CD8-positive, alpha-beta memory T cell (primary cell): ENCODE results near the gene CHMP4B. TPM values are rescaled to one million over a fixed set of nuclear protein-coding genes. Genes with fewer than 3 reads are reported as not detected.

Experiments
- CTCF ChIA-PET: fragments of 350-600 bp; sonication (Branson Sonifier 250); formaldehyde crosslinking; loops from one replicate; lab custom pipeline; 2021; ENCODE audit warnings: antibody characterized with exemption; lab: Charles Lee
- POLR2A ChIA-PET: fragments of 350-600 bp; sonication (Branson Sonifier 250); formaldehyde crosslinking; loops from one replicate; lab custom pipeline; 2021; ENCODE audit warnings: antibody characterized with exemption; lab: Charles Lee
- DNase-seq, 5 donors: peaks; one replicate each; pipeline versions ENCODE4 v3.0.0 to v3.0.0-alpha.2; 2020 to 2022; ENCODE audit warnings: mixed read lengths in 1 of 5
- H3K27ac ChIP-seq: one replicate; pipeline ENCODE4 v1.7.0; 2013; ENCODE audit warnings: low read depth, mild to moderate bottlenecking, low read length, moderate library complexity
- H3K27me3 ChIP-seq: 2 replicates; pipeline ENCODE4 v1.7.0; 2013; ENCODE audit warnings: low read length, mild to moderate bottlenecking; ENCODE audit not compliant: insufficient read depth, poor library complexity, severe bottlenecking
- H3K36me3 ChIP-seq: 2 replicates; pipeline ENCODE4 v1.7.0; 2013; ENCODE audit warnings: mild to moderate bottlenecking, low read length, moderate library complexity; ENCODE audit not compliant: insufficient read depth
- H3K4me1 ChIP-seq: 2 replicates; pipeline ENCODE4 v1.7.0; 2013; ENCODE audit warnings: mild to moderate bottlenecking, low read length, moderate library complexity; ENCODE audit not compliant: insufficient read depth
- H3K4me3 ChIP-seq: 2 replicates; pipeline ENCODE4 v1.7.0; 2013; ENCODE audit warnings: mild to moderate bottlenecking, low read length
- H3K9me3 ChIP-seq: 2 replicates; pipeline ENCODE4 v1.7.0; 2013; ENCODE audit warnings: mild to moderate bottlenecking, low read length
- H3K27ac Mint-ChIP-seq, 8 donors: one replicate each; pipeline ENCODE4 v1.8.0; 2020 to 2021; ENCODE audit warnings: mixed read lengths in 8 of 8, mild to moderate bottlenecking in 6 of 8, inconsistent platforms in 3 of 8, moderate library complexity in 3 of 8
- H3K27me3 Mint-ChIP-seq, 2 donors: one replicate each; pipeline ENCODE4 v1.8.0; 2020 to 2021; ENCODE audit warnings: mixed read lengths in 2 of 2, mild to moderate bottlenecking in 1 of 2, moderate library complexity in 1 of 2
- H3K36me3 Mint-ChIP-seq, 3 donors: one replicate each; pipeline ENCODE4 v1.8.0; 2020 to 2021; ENCODE audit warnings: mixed read lengths in 3 of 3, inconsistent platforms in 1 of 3, mild to moderate bottlenecking in 1 of 3
- H3K4me1 Mint-ChIP-seq, 3 donors: one replicate each; pipeline ENCODE4 v1.8.0; 2020 to 2021; ENCODE audit warnings: mixed read lengths in 3 of 3, inconsistent platforms in 1 of 3, mild to moderate bottlenecking in 1 of 3
- H3K4me3 Mint-ChIP-seq, 7 donors: one replicate each; pipeline ENCODE4 v1.8.0; 2020 to 2021; ENCODE audit warnings: mixed read lengths in 7 of 7, mild to moderate bottlenecking in 6 of 7, moderate library complexity in 4 of 7, inconsistent platforms in 2 of 7
- H3K9me3 Mint-ChIP-seq, 5 donors: one replicate each; pipeline ENCODE4 v1.8.0; 2020 to 2022; ENCODE audit warnings: mixed read lengths in 5 of 5, mild to moderate bottlenecking in 3 of 5, moderate library complexity in 2 of 5, inconsistent platforms in 1 of 5
- polyA plus RNA-seq: library from polyadenylated mRNA; unstranded; fragments of 300-500 nt; fragmentation: Illumina TruSeq; gene quantifications from one replicate; pipeline ENCODE4 v1.2.3, GENCODE V29; 2021
- total RNA-seq, 2 experiments: library from RNA; stranded (reverse); gene quantifications; one replicate each; pipeline ENCODE4 v1.2.3, GENCODE V29; 2021

Gene CHMP4B
- total and polyA plus RNA-seq, 3 experiments from 2014 or later: 5.7 to 79.9 (median 78.3) TPM

DNA sequence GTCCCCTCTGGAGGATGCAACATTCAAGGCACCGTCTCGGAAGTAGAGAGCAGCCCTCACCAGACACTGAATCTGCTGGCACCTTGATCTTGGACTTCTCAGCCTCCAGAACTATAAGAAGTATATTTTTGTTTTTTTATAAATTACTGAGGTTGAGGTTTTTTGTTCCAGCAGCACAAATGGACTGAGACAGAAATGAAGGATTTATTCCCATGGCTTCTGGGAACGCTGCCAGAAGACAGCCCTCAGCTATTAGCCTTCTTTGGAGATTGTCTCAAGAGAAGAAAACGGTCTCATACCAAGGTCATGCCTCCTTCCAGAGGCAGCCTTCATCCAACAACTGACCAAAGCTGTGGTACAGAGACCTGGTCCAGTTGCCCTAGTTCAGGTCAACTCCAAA is 85.4 kb downstream of the CHMP4B start:
- POLR2A ChIA-PET: no interaction called here
- peaks cover 11 to 29% of the 10 kb centered on the region in 2 donors for H3K27me3 Mint-ChIP-seq
- H3K36me3 ChIP-seq: no peaks in the 10 kb centered on the region
- DNase-seq: no peak
- H3K27ac ChIP-seq: no peak overlapping the region
- peaks cover 0 to 5% (median 0%) of the 10 kb centered on the region in 5 donors for H3K9me3 Mint-ChIP-seq
- no peaks in the 10 kb centered on the region for H3K9me3 ChIP-seq
- CTCF ChIA-PET: interaction anchor here (0.9 kb wide), 1 partner anchor 19 kb away, joined by 3 read pairs; no protein-coding TSS in a partner anchor
- H3K27ac Mint-ChIP-seq: no peak overlapping the region
- no peaks in the 10 kb centered on the region for H3K4me1 ChIP-seq
- H3K4me1 Mint-ChIP-seq: no peaks in the 10 kb centered on the region
- H3K36me3 Mint-ChIP-seq: no peaks in the 10 kb centered on the region
- no peak overlapping the region for H3K4me3 Mint-ChIP-seq
- H3K27me3 ChIP-seq: no peaks in the 10 kb centered on the region
- no peak overlapping the region for H3K4me3 ChIP-seq

GRCh38 chr20:33897313-33897912 is 86.3 kb downstream of the CHMP4B start:
- H3K27ac ChIP-seq: no peak overlapping the region
- H3K36me3 Mint-ChIP-seq: no peaks in the 10 kb centered on the region
- H3K27me3 Mint-ChIP-seq: peaks cover 14 to 34% of the 10 kb centered on the region in 2 donors
- H3K9me3 ChIP-seq: no peaks in the 10 kb centered on the region
- peaks cover 0 to 4% (median 0%) of the 10 kb centered on the region in 5 donors for H3K9me3 Mint-ChIP-seq
- no peak overlapping the region for H3K4me3 ChIP-seq
- ChIA-PET CTCF (interaction anchor here (0.9 kb wide), 1 partner anchor 18 kb away, joined by 3 read pairs; no protein-coding TSS in a partner anchor), POLR2A (no interaction called here)
- no peaks in the 10 kb centered on the region for H3K27me3 ChIP-seq
- no peak for DNase-seq
- H3K36me3 ChIP-seq: no peaks in the 10 kb centered on the region
- no peaks in the 10 kb centered on the region for H3K4me1 Mint-ChIP-seq
- peak overlapping the region in 1 of 8 donors; percentile 47 for H3K27ac Mint-ChIP-seq
- H3K4me3 Mint-ChIP-seq: no peak overlapping the region
- no peaks in the 10 kb centered on the region for H3K4me1 ChIP-seq

GRCh38 chr20:33899106-33899505 is 88.0 kb downstream of the CHMP4B start:
- Histone ChIP-seq H3K27ac (no peak overlapping the region), H3K4me1 (no peaks in the 10 kb centered on the region), H3K9me3 (no peaks in the 10 kb centered on the region), H3K36me3 (no peaks in the 10 kb centered on the region), H3K27me3 (no peaks in the 10 kb centered on the region), H3K4me3 (no peak overlapping the region)
- no peak overlapping the region for H3K27ac Mint-ChIP-seq
- no peaks in the 10 kb centered on the region for H3K9me3 Mint-ChIP-seq
- DNase-seq: no peak
- peaks cover 16 to 40% of the 10 kb centered on the region in 2 donors for H3K27me3 Mint-ChIP-seq
- ChIA-PET CTCF (interaction anchor here (1.9 kb wide), 1 partner anchor 16 kb away, joined by 7 read pairs; no protein-coding TSS in a partner anchor), POLR2A (no interaction called here)
- H3K36me3 Mint-ChIP-seq: no peaks in the 10 kb centered on the region
- no peak overlapping the region for H3K4me3 Mint-ChIP-seq
- H3K4me1 Mint-ChIP-seq: no peaks in the 10 kb centered on the region

GRCh38 chr20:33900521-33901131 is 89.5 kb downstream of the CHMP4B start:
- Mint-ChIP-seq H3K27me3 (peaks cover 12 to 43% of the 10 kb centered on the region in 2 donors), H3K4me1 (no peaks in the 10 kb centered on the region), H3K27ac (no peak overlapping the region), H3K4me3 (no peak overlapping the region), H3K36me3 (no peaks in the 10 kb centered on the region), H3K9me3 (no peaks in the 10 kb centered on the region)
- Histone ChIP-seq H3K4me3 (no peak overlapping the region), H3K36me3 (no peaks in the 10 kb centered on the region), H3K27me3 (no peaks in the 10 kb centered on the region), H3K9me3 (no peaks in the 10 kb centered on the region), H3K27ac (no peak overlapping the region), H3K4me1 (no peaks in the 10 kb centered on the region)
- DNase-seq: no peak
- ChIA-PET POLR2A (no interaction called here), CTCF (interaction anchor here (1.9 kb wide), 1 partner anchor 14 kb away, joined by 7 read pairs; no protein-coding TSS in a partner anchor)

DNA sequence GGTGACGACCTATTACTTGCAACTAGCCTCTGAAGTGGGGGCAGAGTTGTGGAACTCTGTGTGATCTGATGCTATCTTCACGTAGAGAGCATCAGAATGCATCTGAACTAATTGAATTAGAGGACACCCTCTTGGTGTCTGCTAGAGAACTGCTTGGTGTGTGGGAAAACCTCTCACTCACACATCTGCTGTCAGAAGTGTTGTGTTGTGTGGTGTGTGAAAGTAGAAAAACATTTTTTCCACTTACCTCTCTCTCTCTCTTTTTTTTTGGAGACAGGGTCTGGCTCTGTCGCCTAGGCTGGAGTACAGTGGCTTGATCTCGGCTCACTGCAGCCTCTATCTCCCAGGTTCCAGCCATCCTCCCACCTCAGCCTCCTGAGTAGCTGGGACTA is 90.0 kb downstream of the CHMP4B start:
- Mint-ChIP-seq H3K27ac (no peak overlapping the region), H3K36me3 (no peaks in the 10 kb centered on the region), H3K9me3 (no peaks in the 10 kb centered on the region), H3K4me3 (no peak overlapping the region), H3K27me3 (peaks cover 9 to 39% of the 10 kb centered on the region in 2 donors), H3K4me1 (no peaks in the 10 kb centered on the region)
- Histone ChIP-seq H3K9me3 (no peaks in the 10 kb centered on the region), H3K36me3 (no peaks in the 10 kb centered on the region), H3K27me3 (no peaks in the 10 kb centered on the region), H3K27ac (no peak overlapping the region), H3K4me1 (no peaks in the 10 kb centered on the region), H3K4me3 (no peak overlapping the region)
- POLR2A ChIA-PET: no interaction called here
- no peak for DNase-seq
- CTCF ChIA-PET: no interaction called here

DNA sequence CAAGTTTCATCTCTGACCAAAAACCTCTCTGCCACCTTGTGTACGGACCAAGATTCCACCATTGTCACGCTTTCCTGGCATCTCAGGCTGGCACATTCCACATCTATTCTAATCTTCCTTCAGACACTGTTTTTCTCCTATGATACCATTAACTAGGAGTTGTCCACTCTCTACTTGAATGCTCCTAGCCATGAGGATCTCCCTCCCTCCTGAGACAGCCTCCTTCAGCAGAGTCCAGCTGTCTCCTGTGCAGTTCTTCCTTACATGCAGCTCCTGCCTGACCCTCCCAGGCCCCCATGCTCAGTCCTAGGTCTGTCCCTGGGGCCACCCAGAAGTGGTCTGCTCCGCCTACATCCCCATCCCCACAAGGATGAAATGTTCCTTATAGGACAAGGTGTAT is 90.9 kb downstream of the CHMP4B start:
- Mint-ChIP-seq H3K9me3 (no peaks in the 10 kb centered on the region), H3K4me3 (no peak overlapping the region), H3K4me1 (no peaks in the 10 kb centered on the region), H3K27ac (no peak overlapping the region), H3K27me3 (peaks cover 9 to 36% of the 10 kb centered on the region in 2 donors), H3K36me3 (no peaks in the 10 kb centered on the region)
- ChIA-PET CTCF (interaction anchor here (2.1 kb wide), 1 partner anchor 13 kb away, joined by 8 read pairs; no protein-coding TSS in a partner anchor), POLR2A (interaction anchor here (0.7 kb wide), 1 partner anchor 459 kb away, joined by 8 read pairs; no protein-coding TSS in a partner anchor)
- H3K4me1 ChIP-seq: no peaks in the 10 kb centered on the region
- no peak overlapping the region for H3K27ac ChIP-seq
- no peak overlapping the region for H3K4me3 ChIP-seq
- no peaks in the 10 kb centered on the region for H3K9me3 ChIP-seq
- no peaks in the 10 kb centered on the region for H3K36me3 ChIP-seq
- H3K27me3 ChIP-seq: no peaks in the 10 kb centered on the region
- no peak for DNase-seq

Other genes starting within 250 kb of the CHMP4B start
- gene C20orf144, start 149.0 kb upstream of the CHMP4B start, total RNA-seq: under 1 TPM; 0.16 to 0.24 TPM
- not detected for gene C20orf144, start 149.0 kb upstream of the CHMP4B start, polyA plus RNA-seq
- gene ACTL10, start 144.4 kb upstream of the CHMP4B start, total RNA-seq: 1 to 10 TPM; 3.8 to 4.6 TPM
- 6.6 TPM for gene ACTL10, start 144.4 kb upstream of the CHMP4B start, polyA plus RNA-seq
- gene NECAB3, start 136.9 kb upstream of the CHMP4B start, total RNA-seq: 10 to 100 TPM; 19.0 to 20.6 TPM
- 2.7 TPM for gene NECAB3, start 136.9 kb upstream of the CHMP4B start, polyA plus RNA-seq
- 10 to 100 TPM; 68.8 to 72.3 TPM for gene E2F1, start 125.0 kb upstream of the CHMP4B start, total RNA-seq
- gene E2F1, start 125.0 kb upstream of the CHMP4B start, polyA plus RNA-seq: 0.52 TPM
- 1 to 10 TPM; 8.4 to 9.1 TPM for gene PXMP4, start 91.0 kb upstream of the CHMP4B start, total RNA-seq
- 23.6 TPM for gene PXMP4, start 91.0 kb upstream of the CHMP4B start, polyA plus RNA-seq
- gene ZNF341, start 79.4 kb upstream of the CHMP4B start, total RNA-seq: 1 to 10 TPM; 4.5 to 5.0 TPM
- 2.6 TPM for gene ZNF341, start 79.4 kb upstream of the CHMP4B start, polyA plus RNA-seq
- 100 to 1,000 TPM; 159 to 160 TPM for gene RALY, start 182.6 kb downstream of the CHMP4B start, total RNA-seq
- gene RALY, start 182.6 kb downstream of the CHMP4B start, polyA plus RNA-seq: 230 TPM